GM12878 (cell line): ENCODE data around the gene AMH. TPM values are rescaled to one million over a fixed set of nuclear protein-coding genes. Genes with fewer than 3 reads are reported as not detected.

Source experiments
- ATAC-seq: fragments of 200-7000 bp; cut with Tn5 transposase; 3 replicates; pipeline ENCODE4 v1.9.1; 2020; ENCODE audit warnings: mild to moderate bottlenecking, moderate library complexity
- BruUV-seq: library from RNA; stranded (reverse); fragments of 400-500 nt; replicated peaks from 2 replicates; lab custom pipeline; 2021; lab: Mats Ljungman, UMichigan
- CTCF ChIA-PET: fragments of 300-600 bp; sonication (Branson Sonifier 250); formaldehyde crosslinking; extraction: SDS; loops from one replicate; lab custom pipeline; 2021; ENCODE audit warnings: inconsistent platforms; lab: Yijun Ruan, JAX
- POLR2A ChIA-PET: fragments of 350-600 bp; formaldehyde crosslinking; extraction: SDS; loops from one replicate; lab custom pipeline; 2021; ENCODE audit warnings: inconsistent platforms; lab: Charles Lee
- RAD21 ChIA-PET: fragments of 300-600 bp; sonication (Branson Sonifier 250); formaldehyde crosslinking; loops from one replicate; lab custom pipeline; 2023; ENCODE audit warnings: antibody characterized with exemption; ENCODE audit not compliant: unreplicated experiment; lab: Charles Lee
- SMC1A ChIA-PET: fragments of 300-600 bp; sonication (Branson Sonifier 250); formaldehyde crosslinking; loops from one replicate; lab custom pipeline; 2023; ENCODE audit not compliant: unreplicated experiment, uncharacterized antibody; lab: Charles Lee
- DNase-seq: peaks from one replicate; pipeline ENCODE4 v3.0.0-alpha.2; 2011; ENCODE audit warnings: low read depth, low spot score
- FAIRE-seq: peaks from 3 replicates; lab custom pipeline; 2011; peaks lifted over from hg19 to GRCh38; lab: Jason Lieb, UNC
- H2AFZ ChIP-seq: 2 replicates; pipeline ENCODE4 v1.6.0; 2011; ENCODE audit warnings: low read depth, low read length, control low read depth; ENCODE audit not compliant: control insufficient read depth
- H3K27ac ChIP-seq: 2 replicates; pipeline ENCODE4 v1.5.1; 2011; ENCODE audit warnings: control low read depth; ENCODE audit not compliant: control insufficient read depth, insufficient read depth
- H3K27me3 ChIP-seq, 2 experiments: replicated peaks in 1 of 2; 2 replicates each; pipeline versions ENCODE4 v1.6.0 to v1.6.1; 2011; ENCODE audit warnings: low read length in 1 of 2; ENCODE audit not compliant: control insufficient read depth in 2 of 2, insufficient read depth in 2 of 2
- H3K36me3 ChIP-seq, 2 experiments: 2 replicates each; pipeline ENCODE4 v1.5.1; 2011; ENCODE audit warnings: low read length in 1 of 2; ENCODE audit not compliant: control insufficient read depth in 2 of 2, insufficient read depth in 2 of 2
- H3K4me1 ChIP-seq: 2 replicates; pipeline ENCODE4 v1.6.1; 2011; ENCODE audit warnings: mild to moderate bottlenecking, low read length, moderate library complexity, mixed read lengths; ENCODE audit not compliant: control insufficient read depth, insufficient read depth
- H3K4me2 ChIP-seq: 2 replicates; pipeline ENCODE4 v1.6.0; 2011; ENCODE audit warnings: control low read depth; ENCODE audit not compliant: control insufficient read depth, insufficient read depth
- H3K4me3 ChIP-seq: fragments of 200-600 bp; sonication (generic); 2 replicates; pipeline ENCODE4 v1.5.1; 2016
- H3K79me2 ChIP-seq: 2 replicates; pipeline ENCODE4 v1.6.0; 2011; ENCODE audit warnings: low read length; ENCODE audit not compliant: control insufficient read depth, insufficient read depth
- H3K9ac ChIP-seq: 2 replicates; pipeline ENCODE4 v1.8.0; 2011; ENCODE audit warnings: low read length, control low read depth, mixed read lengths; ENCODE audit not compliant: control insufficient read depth, insufficient read depth
- H3K9me3 ChIP-seq: replicated peaks from 3 replicates; pipeline ENCODE4 v1.5.1; 2011; ENCODE audit warnings: mild to moderate bottlenecking, low read length; ENCODE audit not compliant: control insufficient read depth, insufficient read depth
- H4K20me1 ChIP-seq: 2 replicates; pipeline ENCODE4 v1.6.0; 2011; ENCODE audit not compliant: control insufficient read depth, insufficient read depth
- FOXM1 ChIP-seq: IDR thresholded peaks from 2 replicates; pipeline ENCODE4 v1.6.1; 2012; ENCODE audit warnings: low read depth, mild to moderate bottlenecking, inconsistent platforms, low read length, moderate library complexity
- GATAD2B ChIP-seq: fragments of 450-650 bp; conservative IDR thresholded peaks from 2 replicates; pipeline ENCODE4 v1.6.1; 2017; ENCODE audit warnings: low read depth, mild to moderate bottlenecking, moderate library complexity
- POLR2A ChIP-seq: IDR thresholded peaks from 2 replicates; pipeline ENCODE4 v1.6.1; 2011; ENCODE audit warnings: low read depth, mild to moderate bottlenecking, low read length
- SP1 ChIP-seq: IDR thresholded peaks from one replicate; pipeline ENCODE4 v1.6.1; 2011; ENCODE audit warnings: low read depth, low read length
- WGBS: methylation state at CpG from one replicate; pipeline ENCODE4 v1.1.6; 2016; ENCODE audit warnings: low lambda C conversion rate; ENCODE audit not compliant: insufficient replicate concordance, insufficient coverage; ENCODE audit errors: missing lambda C conversion rate; 5-methylcytosine and 5-hydroxymethylcytosine counted together
- in situ Hi-C: fragments of 300-500 bp; cut with MboI; formaldehyde crosslinking; loops from 9 replicates; pipeline ENCODE4 v1.14.3; 2018; ENCODE audit warnings: mixed read lengths
- intact Hi-C: fragments of 100-400 bp; cut with micrococcal nuclease; formaldehyde crosslinking; loops from one replicate; pipeline ENCODE4 v1.14.2; 2022; ENCODE audit not compliant: unreplicated experiment
- polyA plus RNA-seq, 11 experiments: library from polyadenylated mRNA; depleted of rRNA in 4 of 11; unstranded in 6 of 11; stranded (reverse) in 5 of 11; fragments of >200 nt; fragmentation: Nextera tagmentation in 4 of 11; fragmentation: Illumina TruSeq in 1 of 11; extraction: Ambion mirVana in 4 of 11; extraction: Trizol in 1 of 11; gene quantifications; 1 replicate in 1 of 11; 2 replicates in 10 of 11; pipeline versions ENCODE4 v1.2.1 to v1.2.3, GENCODE V29; 2011 to 2016; ENCODE audit warnings: inconsistent platforms in 2 of 11, missing spikeins in 2 of 11, low read depth in 1 of 11
- total RNA-seq, 4 experiments: library from RNA; depleted of rRNA in 3 of 4; stranded (reverse); fragments of >200 nt in 3 of 4; fragmentation: Illumina TruSeq in 1 of 4; extraction: Trizol in 1 of 4; gene quantifications; 2 replicates each; pipeline versions ENCODE4 v1.2.1 to v1.2.3, GENCODE V29; 2013 to 2021

Gene AMH
- total and polyA plus RNA-seq, 10 of the 15 experiments (the other 5 are each of a cell fraction or from before 2014, with no cell fraction given): 0.17 to 3.5 (median 0.81) TPM; not detected in 4

GRCh38 chr19:2243274-2244124, 5.6 kb upstream of the AMH start:
- no TSS peak for BruUV-seq
- Histone ChIP-seq H3K36me3 (peaks cover 12 to 48% of the 10 kb centered on the region in 2 experiments; a peak in 3 of 4 replicates), H3K27me3 (no peaks in the 10 kb centered on the region), H2AFZ (no peak overlapping the region), H3K27ac (no peak overlapping the region), H3K9ac (no peak overlapping the region), H3K4me2 (no peak overlapping the region), H3K79me2 (peaks cover 46% of the 10 kb centered on the region), H3K4me1 (peaks cover 5% of the 10 kb centered on the region), H3K9me3 (no peaks in the 10 kb centered on the region), H3K4me3 (no peak overlapping the region), H4K20me1 (peaks cover 23% of the 10 kb centered on the region)
- DNase-seq (no peak), FAIRE-seq (no peak), ATAC-seq (no peak)
- intact Hi-C loops: no loop called here
- in situ Hi-C loops: no loop called here
- ChIA-PET SMC1A (no interaction called here), POLR2A (no interaction called here), RAD21 (no interaction called here), CTCF (interaction anchor here (0.8 kb wide), 1 partner anchor 404 kb away, joined by 3 read pairs; no protein-coding TSS in a partner anchor)
- TF ChIP-seq POLR2A: peak; percentile 38; the same call in 1 of the 2 replicates
- no peak for TF ChIP-seq FOXM1
- TF ChIP-seq GATAD2B: no peak
- 91% methylated on average over 32 of the region's 32 CpGs for WGBS

GRCh38 chr19:2244125-2244411, 5.1 kb upstream of the AMH start:
- H3K36me3 ChIP-seq: peaks cover 12 to 49% of the 10 kb centered on the region in 2 experiments; a peak in 3 of 4 replicates
- CTCF ChIA-PET: no interaction called here
- in situ Hi-C loops (no loop called here), intact Hi-C loops (no loop called here)
- no peaks in the 10 kb centered on the region for H3K27me3 ChIP-seq
- no peak overlapping the region for H3K4me3 ChIP-seq
- SMC1A ChIA-PET: no interaction called here
- H3K9me3 ChIP-seq: no peaks in the 10 kb centered on the region
- H3K79me2 ChIP-seq: peaks cover 41% of the 10 kb centered on the region
- POLR2A ChIA-PET: no interaction called here
- H3K9ac ChIP-seq: no peak overlapping the region
- no peak overlapping the region for H2AFZ ChIP-seq
- DNase-seq (no peak), ATAC-seq (no peak)
- no peak overlapping the region for H3K4me2 ChIP-seq
- peaks cover 23% of the 10 kb centered on the region for H4K20me1 ChIP-seq
- no TSS peak for BruUV-seq
- no peaks in the 10 kb centered on the region; the same call in 1 of the 2 replicates for H3K4me1 ChIP-seq
- 82% methylated on average over 12 of the region's 12 CpGs for WGBS
- no peak overlapping the region for H3K27ac ChIP-seq
- RAD21 ChIA-PET: no interaction called here
- peak; percentile 6; the same call in 1 of the 2 replicates for TF ChIP-seq POLR2A
- no peak for TF ChIP-seq SP1
- TF ChIP-seq, all 136 proteins: peak for 1
- no peak for FAIRE-seq
